ENCODE results near the gene SLC30A4. TPM values are rescaled to one million over a fixed set of nuclear protein-coding genes. Genes with fewer than 3 reads are reported as not detected.
"Not testable (repeated sequence)": the region's sequence is repeated elsewhere in the genome, so short reads cannot be mapped to it uniquely, and the experiment has no call there.

Gene SLC30A4
- total and polyA plus RNA-seq, 2 of the 8 experiments (the other 6 are each of a cell fraction or from before 2014, with no cell fraction given) = under 0.01 to 0.07 TPM

DNA sequence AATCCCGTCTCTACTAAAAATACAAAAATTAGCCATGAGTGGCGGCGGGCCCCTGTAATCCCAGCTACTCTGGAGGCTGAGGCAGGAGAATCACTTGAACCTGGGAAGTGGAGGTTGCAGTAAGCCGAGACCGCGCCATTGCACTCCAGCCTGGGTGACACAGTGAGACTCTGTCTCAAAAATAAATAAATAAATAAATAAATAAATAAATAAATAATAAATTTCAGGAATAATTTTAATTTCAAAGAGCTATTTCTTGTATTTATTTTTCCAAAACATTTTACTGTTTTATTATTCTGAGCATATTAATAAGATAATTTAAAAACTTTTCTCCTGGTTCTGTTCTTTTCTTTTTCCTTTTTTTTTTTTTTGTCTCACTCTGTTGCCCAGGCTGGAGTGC lies 15.4 kb downstream of the SLC30A4 start:
- H3K79me2 ChIP-seq (ENCODE audit: control insufficient read depth in 1 of 2, insufficient read depth in 2 of 2, low read length in 2 of 2); H4K91ac ChIP-seq (replicated peaks; ENCODE audit: insufficient read length, low read length); H3K23ac ChIP-seq (ENCODE audit: insufficient read length); H2BK12ac ChIP-seq (ENCODE audit: low read depth, low read length); H3K4ac ChIP-seq (replicated peaks; ENCODE audit: insufficient read length, low read depth, low read length); H4K8ac ChIP-seq (ENCODE audit: extremely low read depth, insufficient read depth, low read length); H3K14ac ChIP-seq (ENCODE audit: insufficient read length); H3K23me2 ChIP-seq (ENCODE audit: low read depth, low read length); H2BK5ac ChIP-seq (ENCODE audit: low read depth, low read length); H2BK15ac ChIP-seq (ENCODE audit: low read length); FAIRE-seq; H2AK5ac ChIP-seq (ENCODE audit: low read depth, low read length); H3K36me3 ChIP-seq (ENCODE audit: control insufficient read depth in 2 of 4, insufficient read depth in 4 of 4, low read length in 3 of 4); H4K5ac ChIP-seq (ENCODE audit: insufficient read length, low read depth, low read length); H3K4me3 ChIP-seq (ENCODE audit: extremely low read depth in 1 of 4, insufficient read depth in 2 of 4, low read depth in 3 of 4, low read length in 4 of 4); H3K9ac ChIP-seq (replicated peaks in 1 of 4; ENCODE audit: extremely low read depth in 1 of 4, low read depth in 3 of 4, low read length in 3 of 4); H4K20me1 ChIP-seq (replicated peaks in 1 of 2; ENCODE audit: control insufficient read depth in 1 of 2, insufficient read depth in 2 of 2, low read length in 2 of 2); POLR2A ChIA-PET (ENCODE audit: partially characterized antibody); H2AFZ ChIP-seq (ENCODE audit: low read length); H2BK120ac ChIP-seq (replicated peaks; ENCODE audit: low read depth, low read length); H3K27ac ChIP-seq (ENCODE audit: low read depth, low read length); H3K56ac ChIP-seq (replicated peaks; ENCODE audit: insufficient read length, low read depth, low read length); H2BK20ac ChIP-seq (ENCODE audit: low read length); H3K9me3 ChIP-seq (ENCODE audit: insufficient read depth in 2 of 2, low read depth in 1 of 2, low read length in 1 of 2); H3K79me1 ChIP-seq (ENCODE audit: low read depth, low read length); H3K4me2 ChIP-seq (ENCODE audit: insufficient read depth in 1 of 2, low read depth in 2 of 2, low read length in 2 of 2); H3K4me1 ChIP-seq (replicated peaks in 1 of 4; ENCODE audit: control insufficient read depth in 3 of 4, insufficient read depth in 4 of 4, low read length in 3 of 4); DNase-seq (ENCODE audit: low read depth in 1 of 2, low spot score in 2 of 2); H3K27me3 ChIP-seq (replicated peaks in 1 of 4; ENCODE audit: control insufficient read depth in 3 of 4, extremely low read depth in 1 of 4, insufficient read depth in 3 of 4, low read length in 3 of 4); H3K18ac ChIP-seq (ENCODE audit: extremely low read depth, low read length): not testable (repeated sequence)
- WGBS, 2 experiments (ENCODE audit: extremely low coverage in 1 of 2, insufficient coverage in 1 of 2, insufficient read length in 1 of 2, insufficient replicate concordance in 2 of 2, low coverage in 1 of 2, low lambda C conversion rate in 2 of 2, missing lambda C conversion rate in 1 of 2) = 95% methylated on average over 6 of the region's 6 CpGs; no CpG with 5 or more reads in 1 of the 2 experiments
- CTCF ChIA-PET (ENCODE audit: partially characterized antibody) = interaction anchor here (0.6 kb wide), 2 partner anchors 69 to 83 kb away, joined by 3 read pairs; no protein-coding TSS in a partner anchor

All from H1 (cell line).